Measurements from ENCODE around the gene CBX8. TPM values are rescaled to one million over a fixed set of nuclear protein-coding genes. Genes with fewer than 3 reads are reported as not detected.

Gene CBX8
- total RNA-seq, 2 donors from 2014 or later, result 1.6 to 1.8 TPM

GRCh38 chr17:79829457-79829856 lies 32.6 kb upstream of the CBX8 start:
- WGBS, 2 donors, result 43% methylated on average over 2 of the region's 2 CpGs
- H3K27me3 ChIP-seq, result no peaks in the 10 kb centered on the region
- H3K9me3 ChIP-seq, result no peaks in the 10 kb centered on the region
- no peak overlapping the region for H3K4me3 ChIP-seq
- no peak for ATAC-seq
- TF ChIP-seq POLR2A (IDR thresholded peaks at IDR 0.05) (no peak), CTCF (IDR thresholded peaks at IDR 0.05) (no peak)
- peaks cover 62% of the 10 kb centered on the region for H3K4me1 ChIP-seq
- intact Hi-C loops (cut with DNase I), result no loop called here
- no peak for DNase-seq
- H3K27ac ChIP-seq, result peak overlapping the region in 1 of 4 donors; percentile 15
- H3K36me3 ChIP-seq (replicated peaks in 1 of 2; ENCODE audit: insufficient read depth in 1 of 2, low read depth in 2 of 2), result peaks cover 0 to 1% of the 10 kb centered on the region in 2 donors

- H3K27ac ChIP-seq, result peak overlapping the region in 1 of 4 donors; percentile 15
- H3K9me3 ChIP-seq, result no peaks in the 10 kb centered on the region
- DNase-seq, result no peak
- WGBS, 2 donors, result 71 to 89% methylated on average over 2 of the region's 2 CpGs
- no peaks in the 10 kb centered on the region for H3K27me3 ChIP-seq
- ATAC-seq, result no peak
- H3K4me1 ChIP-seq, result peaks cover 61% of the 10 kb centered on the region
- intact Hi-C loops (cut with DNase I), result no loop called here
- no peak overlapping the region for H3K4me3 ChIP-seq
- TF ChIP-seq CTCF (IDR thresholded peaks at IDR 0.05), result no peak
- TF ChIP-seq POLR2A (IDR thresholded peaks at IDR 0.05), result no peak
- peaks cover 0 to 1% of the 10 kb centered on the region in 2 donors for H3K36me3 ChIP-seq (replicated peaks in 1 of 2; ENCODE audit: insufficient read depth in 1 of 2, low read depth in 2 of 2)
Observed at GRCh38 chr17:79829004-79829403, 32.1 kb upstream of the CBX8 start.

- H3K27ac ChIP-seq, result no peak overlapping the region
- H3K4me1 ChIP-seq, result peaks cover 43% of the 10 kb centered on the region
- WGBS, 2 donors, result 78 to 86% methylated on average over 26 of the region's 26 CpGs
- intact Hi-C loops (cut with DNase I), result no loop called here
- H3K27me3 ChIP-seq, result no peaks in the 10 kb centered on the region
- no peak for ATAC-seq
- no peaks in the 10 kb centered on the region for H3K36me3 ChIP-seq (replicated peaks in 1 of 2; ENCODE audit: insufficient read depth in 1 of 2, low read depth in 2 of 2)
- DNase-seq, result no peak
- TF ChIP-seq POLR2A (IDR thresholded peaks at IDR 0.05) (no peak), CTCF (IDR thresholded peaks at IDR 0.05) (peak in 1 of 7 experiments; percentile 21)
- no peaks in the 10 kb centered on the region for H3K9me3 ChIP-seq
- H3K4me3 ChIP-seq, result no peak overlapping the region
Observed at GRCh38 chr17:79826841-79827578, 30.1 kb upstream of the CBX8 start.

- no peak for TF ChIP-seq CTCF (IDR thresholded peaks at IDR 0.05)
- DNase-seq, result no peak
- intact Hi-C loops (cut with DNase I), result no loop called here
- no peaks in the 10 kb centered on the region for H3K27me3 ChIP-seq
- no peak for ATAC-seq
- 71 to 85% methylated on average over 11 of the region's 11 CpGs for WGBS, 2 donors
- no peak overlapping the region for H3K4me3 ChIP-seq
- H3K9me3 ChIP-seq, result no peaks in the 10 kb centered on the region
- H3K27ac ChIP-seq, result no peak overlapping the region
- H3K36me3 ChIP-seq (replicated peaks in 1 of 2; ENCODE audit: insufficient read depth in 1 of 2, low read depth in 2 of 2), result no peaks in the 10 kb centered on the region
- H3K4me1 ChIP-seq, result peaks cover 41% of the 10 kb centered on the region
Observed at GRCh38 chr17:79826204-79826680, 29.4 kb upstream of the CBX8 start.

- no peak for TF ChIP-seq POLR2A (IDR thresholded peaks at IDR 0.05)
- no peak for TF ChIP-seq CTCF (IDR thresholded peaks at IDR 0.05)
- intact Hi-C loops (cut with DNase I), result no loop called here
- ATAC-seq, result no peak
- H3K36me3 ChIP-seq (replicated peaks in 1 of 2; ENCODE audit: insufficient read depth in 1 of 2, low read depth in 2 of 2), result no peaks in the 10 kb centered on the region
- no peaks in the 10 kb centered on the region for H3K27me3 ChIP-seq
- peaks cover 38% of the 10 kb centered on the region for H3K4me1 ChIP-seq
- no peak for DNase-seq
- 89 to 97% methylated on average over 4 to 5 of the region's 5 CpGs for WGBS, 2 donors
- no peak overlapping the region for H3K4me3 ChIP-seq
- no peaks in the 10 kb centered on the region for H3K9me3 ChIP-seq
- no peak overlapping the region for H3K27ac ChIP-seq
Observed at GRCh38 chr17:79825580-79825921, 28.7 kb upstream of the CBX8 start.

Measured in body of pancreas (tissue), 4 donors.